IPS-18c (cell line): ENCODE data around the gene CYSTM1.

Experiments used
- H3K4me3 ChIP-seq: 2 replicates; pipeline ENCODE4 v1.7.0; 2013; ENCODE audit warnings: low read depth, mild to moderate bottlenecking, low read length, moderate library complexity; ENCODE audit not compliant: insufficient read depth
- H3K9me3 ChIP-seq: one replicate; pipeline ENCODE4 v1.6.1; 2013; ENCODE audit warnings: mild to moderate bottlenecking, low read length, moderate library complexity; ENCODE audit not compliant: control insufficient read depth, insufficient read depth

CYSTM1 gene

DNA sequence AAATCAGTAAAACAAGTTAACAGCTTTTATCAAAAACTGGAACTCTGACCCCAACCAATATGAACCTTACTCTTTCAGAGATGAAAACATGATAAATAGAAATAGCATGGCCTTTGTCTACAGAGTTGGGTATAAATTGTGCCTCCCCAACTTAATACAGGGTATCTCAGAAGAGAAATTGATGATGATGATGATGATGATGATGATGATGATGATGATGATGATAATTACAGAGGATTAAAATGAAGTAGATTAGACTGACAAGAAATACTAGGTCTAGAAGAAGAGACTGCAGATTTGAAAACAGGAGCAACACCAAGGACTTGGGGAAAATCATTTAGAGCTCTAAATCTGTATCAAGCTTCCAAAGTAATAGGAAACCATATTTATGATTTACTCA, 100.8 kb downstream of the CYSTM1 start:
- H3K4me3 ChIP-seq = no peak overlapping the region
- no peaks in the 10 kb centered on the region for H3K9me3 ChIP-seq

DNA sequence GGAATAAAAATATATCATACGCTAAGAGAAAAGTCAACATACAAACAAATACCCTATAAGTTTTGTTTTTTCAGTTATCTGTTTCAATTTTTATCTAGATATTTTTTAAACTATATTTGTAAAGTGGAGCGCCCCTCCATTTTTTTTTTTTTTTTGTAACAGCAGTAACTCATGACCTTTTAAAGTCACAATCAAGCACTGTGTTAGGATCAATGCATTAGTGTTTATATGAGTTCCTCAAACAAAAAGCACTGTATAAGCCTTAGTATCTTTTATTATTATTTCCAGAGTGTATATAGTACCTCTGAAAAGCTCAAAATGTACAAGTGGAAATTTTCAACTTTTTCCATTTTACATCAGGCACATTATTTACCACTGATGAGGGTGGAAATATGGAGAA, 107.3 kb downstream of the CYSTM1 start:
- Histone ChIP-seq H3K9me3 (no peaks in the 10 kb centered on the region), H3K4me3 (no peak overlapping the region)

DNA sequence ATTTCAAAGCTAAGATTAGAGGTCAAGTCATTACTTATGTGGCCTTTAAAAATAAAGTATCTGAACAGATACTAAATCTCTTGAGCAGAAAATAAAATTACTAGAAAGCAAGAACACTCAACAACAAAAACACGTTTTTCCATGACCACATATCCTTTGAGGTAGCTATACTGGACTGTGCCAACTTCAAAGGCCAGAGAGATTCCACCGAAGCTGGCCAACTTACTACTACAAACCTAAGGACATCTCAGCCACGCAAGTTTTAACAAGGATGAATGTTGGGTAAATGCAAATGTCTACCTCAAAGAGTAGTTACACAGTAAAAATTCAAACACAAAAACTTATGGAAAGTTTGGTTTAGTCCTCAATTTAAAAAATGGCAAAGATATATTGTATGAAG, 109.0 kb downstream of the CYSTM1 start:
- no peaks in the 10 kb centered on the region for H3K9me3 ChIP-seq
- no peak overlapping the region for H3K4me3 ChIP-seq

DNA sequence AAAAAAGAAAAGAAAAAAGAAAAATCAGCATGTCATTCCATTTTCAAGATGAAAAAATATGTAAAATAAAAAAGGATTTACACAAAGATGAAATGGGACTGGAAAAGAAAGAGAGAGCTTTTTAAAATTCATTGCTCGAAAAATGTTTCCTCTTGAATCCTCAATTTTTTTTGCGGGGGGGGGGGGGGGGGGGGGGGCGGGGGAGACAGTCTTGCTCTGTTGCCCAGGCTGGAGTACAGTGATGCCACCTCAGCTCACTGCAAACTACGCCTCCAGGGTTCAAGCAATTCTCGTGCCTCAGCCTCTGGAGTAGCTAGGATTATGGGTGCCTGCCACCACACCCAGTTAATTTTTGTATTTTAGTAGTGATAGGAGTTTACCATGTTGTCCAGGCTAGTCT, 111.4 kb downstream of the CYSTM1 start:
- Histone ChIP-seq H3K9me3 (no peaks in the 10 kb centered on the region), H3K4me3 (no peak overlapping the region)

DNA sequence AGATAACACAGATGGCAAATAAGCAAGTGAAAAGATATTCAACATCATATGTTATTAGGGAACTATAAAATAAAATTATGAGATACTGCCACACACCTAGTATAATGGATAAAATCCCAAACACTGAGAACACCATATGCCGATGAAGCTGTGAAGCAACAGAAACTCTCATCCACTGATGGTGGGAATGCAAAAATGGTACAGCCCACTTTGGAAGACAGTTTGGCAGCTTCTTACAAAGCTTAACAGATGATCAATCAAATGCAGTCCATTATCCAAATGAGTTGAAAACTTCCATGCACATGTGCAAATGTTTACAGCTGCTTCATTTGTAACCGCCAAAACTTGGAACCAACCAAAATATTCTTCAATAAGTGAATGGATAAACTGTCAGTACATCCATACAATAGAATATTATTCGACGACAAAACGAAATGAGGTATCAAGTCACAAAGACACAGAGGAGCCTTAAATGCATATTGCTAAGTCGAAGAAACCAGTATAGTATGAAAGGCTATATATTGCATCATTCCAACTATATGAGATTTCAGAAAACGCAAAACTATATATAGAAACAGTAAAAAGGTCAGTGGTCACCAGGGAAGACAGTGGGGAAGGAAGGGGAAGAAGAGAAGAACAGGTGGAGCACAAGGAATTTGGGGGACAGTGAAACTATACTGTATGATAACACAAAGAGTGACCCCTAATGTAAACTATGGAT, 113.0 kb downstream of the CYSTM1 start:
- Histone ChIP-seq H3K9me3 (no peaks in the 10 kb centered on the region), H3K4me3 (no peak overlapping the region)

DNA sequence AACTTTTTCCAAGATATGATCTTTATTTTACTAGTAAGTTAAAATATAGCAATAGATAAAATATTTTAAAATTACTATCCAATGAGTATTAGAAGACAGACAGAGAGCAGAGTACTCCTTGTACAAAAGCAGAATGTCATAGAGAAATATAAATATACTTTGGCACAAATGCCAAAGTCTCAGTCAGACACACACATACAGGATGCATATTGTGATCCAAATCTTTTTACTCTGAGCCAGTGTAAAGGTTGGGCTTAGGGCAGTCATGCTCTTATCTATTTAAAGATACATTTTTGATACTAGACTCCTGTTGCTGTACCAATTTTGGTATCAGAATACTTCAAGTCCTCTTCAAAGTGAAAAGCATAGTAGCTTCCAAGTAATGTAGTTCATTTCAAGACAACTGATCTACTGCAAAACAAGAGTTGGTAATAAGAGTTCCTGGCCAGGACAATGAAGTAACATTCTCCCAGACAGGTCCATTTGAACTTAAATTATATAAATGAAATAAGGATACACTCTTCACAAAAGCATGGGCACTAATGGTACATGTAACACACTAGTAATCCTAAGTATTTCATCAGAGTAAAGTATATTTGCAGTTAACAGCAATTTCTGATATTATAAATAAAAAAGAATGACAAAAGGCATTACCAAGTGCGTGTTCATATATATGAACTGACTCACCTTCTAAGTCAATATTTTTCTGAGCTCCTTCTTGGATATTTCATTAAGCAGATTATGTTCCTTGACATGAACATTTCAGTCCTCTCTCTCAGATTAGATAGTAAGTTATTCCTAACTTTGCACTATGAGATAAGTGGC, 117.4 kb downstream of the CYSTM1 start:
- no peak overlapping the region for H3K4me3 ChIP-seq
- no peaks in the 10 kb centered on the region for H3K9me3 ChIP-seq
